Body of pancreas (tissue), 4 donors: ENCODE measurements around the gene DCAF12. TPM values are rescaled to one million over a fixed set of nuclear protein-coding genes. Genes with fewer than 3 reads are reported as not detected.

Source experiments
- ATAC-seq: fragments of 150-250 bp; one replicate; pipeline ENCODE4 v1.9.1; 2016
- DNase-seq, 4 donors: peaks; one replicate each; pipeline ENCODE4 v3.0.0-alpha.2; 2019
- H3K27ac ChIP-seq, 4 donors: fragments of 200-600 bp; sonication (generic); 1 replicate in 3 of 4; 2 replicates in 1 of 4; pipeline versions ENCODE4 v1.5.1 to v1.6.1; 2016 to 2019; ENCODE audit warnings: mild to moderate bottlenecking in 1 of 4, mixed read lengths in 1 of 4, moderate library complexity in 1 of 4
- H3K27me3 ChIP-seq, 2 donors: fragments of 200-600 bp; sonication (generic); one replicate each; pipeline ENCODE4 v1.6.0; 2016; ENCODE audit warnings: mild to moderate bottlenecking in 1 of 2
- H3K36me3 ChIP-seq, 2 donors: fragments of 200-600 bp; sonication (generic); replicated peaks in 1 of 2; 2 replicates each; pipeline ENCODE4 v1.5.1; 2016; ENCODE audit warnings: low read depth in 2 of 2; ENCODE audit not compliant: insufficient read depth in 1 of 2
- H3K4me1 ChIP-seq: fragments of 200-600 bp; sonication (generic); one replicate; pipeline ENCODE4 v1.6.0; 2016
- H3K4me3 ChIP-seq, 2 donors: fragments of 200-600 bp; sonication (generic); 1 replicate in 1 of 2; 2 replicates in 1 of 2; pipeline ENCODE4 v1.5.1; 2016 to 2019
- H3K9me3 ChIP-seq, 3 donors: fragments of 200-600 bp; sonication (generic); 1 replicate in 2 of 3; 2 replicates in 1 of 3; pipeline ENCODE4 v1.5.1; 2016
- CTCF ChIP-seq, 7 experiments: fragments of 450-650 bp in 4 of 7; fragments of 200-600 bp in 3 of 7; sonication (generic) in 3 of 7; IDR thresholded peaks; one replicate each; pipeline ENCODE4 v1.5.1; 2016 to 2019; ENCODE audit warnings: antibody characterized with exemption in 7 of 7
- POLR2A ChIP-seq, 3 donors: fragments of 450-650 bp; IDR thresholded peaks; one replicate each; pipeline ENCODE4 v1.6.1; 2016; ENCODE audit warnings: antibody characterized with exemption in 3 of 3, mild to moderate bottlenecking in 2 of 3
- WGBS, 2 donors: methylation state at CpG; one replicate each; pipeline ENCODE4 v1.1.5; 2017; 5-methylcytosine and 5-hydroxymethylcytosine counted together
- intact Hi-C: fragments of 100-400 bp; cut with DNase I; formaldehyde crosslinking; loops from one replicate; pipeline ENCODE4 v1.15.1; 2023
- total RNA-seq, 2 donors: library from RNA; depleted of rRNA; stranded (reverse); fragments of >200 nt; gene quantifications; one replicate each; pipeline ENCODE4 v1.1.0, GENCODE V29; 2016

Gene DCAF12
- total RNA-seq, 2 donors from 2014 or later = 14.3 to 19.1 TPM

GRCh38 chr9:34070606-34071324 is 55.7 kb downstream of the DCAF12 start:
- Histone ChIP-seq H3K9me3 (no peaks in the 10 kb centered on the region), H3K4me1 (peaks cover 34% of the 10 kb centered on the region), H3K27me3 (no peaks in the 10 kb centered on the region), H3K36me3 (no peaks in the 10 kb centered on the region), H3K27ac (peak overlapping the region in 2 of 4 donors; percentile 50 to 55), H3K4me3 (no peak overlapping the region)
- 49 to 60% methylated on average over 4 to 5 of the region's 5 CpGs for WGBS, 2 donors
- no peak for TF ChIP-seq POLR2A (IDR thresholded peaks at IDR 0.05)
- TF ChIP-seq CTCF (IDR thresholded peaks at IDR 0.05) = no peak
- intact Hi-C loops = loop anchor here (10.0 kb wide), 1 partner anchor 146 kb away; no protein-coding TSS in a partner anchor
- DNase-seq (peak in 3 of 4 donors; percentile 40 to 46 (median 42)), ATAC-seq (no peak)

GRCh38 chr9:34069831-34070230 is 56.7 kb downstream of the DCAF12 start:
- H3K4me3 ChIP-seq = no peak overlapping the region
- no peak for DNase-seq
- no peak for TF ChIP-seq POLR2A (IDR thresholded peaks at IDR 0.05)
- TF ChIP-seq CTCF (IDR thresholded peaks at IDR 0.05) = no peak
- peaks cover 34% of the 10 kb centered on the region for H3K4me1 ChIP-seq
- WGBS, 2 donors = 83 to 86% methylated on average over 6 of the region's 6 CpGs
- no peaks in the 10 kb centered on the region for H3K9me3 ChIP-seq
- no peaks in the 10 kb centered on the region for H3K27me3 ChIP-seq
- intact Hi-C loops = loop anchor here (10.0 kb wide), 1 partner anchor 145 kb away; no protein-coding TSS in a partner anchor
- no peaks in the 10 kb centered on the region for H3K36me3 ChIP-seq
- no peak overlapping the region for H3K27ac ChIP-seq
- ATAC-seq = no peak

GRCh38 chr9:34065541-34065940 is 61.0 kb downstream of the DCAF12 start:
- no peaks in the 10 kb centered on the region for H3K36me3 ChIP-seq
- H3K4me3 ChIP-seq = no peak overlapping the region
- peaks cover 3% of the 10 kb centered on the region for H3K4me1 ChIP-seq
- intact Hi-C loops = no loop called here
- H3K27me3 ChIP-seq = no peaks in the 10 kb centered on the region
- H3K27ac ChIP-seq = no peak overlapping the region
- ATAC-seq (no peak), DNase-seq (no peak)
- WGBS, 2 donors = 97 to 100% methylated on average over 3 of the region's 3 CpGs
- TF ChIP-seq CTCF (IDR thresholded peaks at IDR 0.05) (no peak), POLR2A (IDR thresholded peaks at IDR 0.05) (no peak)
- H3K9me3 ChIP-seq = no peaks in the 10 kb centered on the region

GRCh38 chr9:34059954-34060353 is 66.5 kb downstream of the DCAF12 start:
- Histone ChIP-seq H3K4me1 (no peaks in the 10 kb centered on the region), H3K27me3 (no peaks in the 10 kb centered on the region), H3K36me3 (no peaks in the 10 kb centered on the region), H3K27ac (no peak overlapping the region), H3K9me3 (no peaks in the 10 kb centered on the region), H3K4me3 (no peak overlapping the region)
- intact Hi-C loops = no loop called here
- TF ChIP-seq POLR2A (IDR thresholded peaks at IDR 0.05) = no peak
- no peak for TF ChIP-seq CTCF (IDR thresholded peaks at IDR 0.05)
- 83 to 87% methylated on average over 3 of the region's 3 CpGs for WGBS, 2 donors
- ATAC-seq = no peak
- no peak for DNase-seq

- Histone ChIP-seq H3K36me3 (no peaks in the 10 kb centered on the region), H3K9me3 (no peaks in the 10 kb centered on the region), H3K4me3 (no peak overlapping the region), H3K4me1 (no peaks in the 10 kb centered on the region), H3K27ac (no peak overlapping the region), H3K27me3 (no peaks in the 10 kb centered on the region)
- WGBS, 2 donors = 10 to 16% methylated on average over 3 of the region's 3 CpGs
- no peak for TF ChIP-seq POLR2A (IDR thresholded peaks at IDR 0.05)
- no peak for TF ChIP-seq CTCF (IDR thresholded peaks at IDR 0.05)
- no peak for ATAC-seq
- DNase-seq = no peak
- intact Hi-C loops = no loop called here
Measured at GRCh38 chr9:34059281-34059680, 67.2 kb downstream of the DCAF12 start.
